Prostate gland (tissue), 2 donors: Measurements from ENCODE around the gene EPHA2. TPM values are rescaled to one million over a fixed set of nuclear protein-coding genes. Genes with fewer than 3 reads are reported as not detected.
A peak's percentile ranks its signal among the peaks of the same experiment; 100 is the strongest.
"Not testable (repeated sequence)": the region's sequence is repeated elsewhere in the genome, so short reads cannot be mapped to it uniquely, and the experiment has no call there.

Source experiments
- DNase-seq: peaks from one replicate; pipeline ENCODE4 v3.0.0-alpha.2; 2019; ENCODE audit warnings: low spot score
- H3K27ac ChIP-seq, 2 donors: fragments of 200-600 bp; sonication (generic); 2 replicates each; pipeline ENCODE4 v1.5.1; 2017 to 2019
- H3K27me3 ChIP-seq: fragments of 200-600 bp; sonication (generic); replicated peaks from 2 replicates; pipeline ENCODE4 v1.5.1; 2019; ENCODE audit not compliant: insufficient read depth
- H3K36me3 ChIP-seq, 2 donors: fragments of 200-600 bp; sonication (generic); 1 replicate in 1 of 2; 2 replicates in 1 of 2; pipeline versions ENCODE4 v1.5.1 to v1.8.1; 2017 to 2019
- H3K4me1 ChIP-seq: fragments of 200-600 bp; sonication (generic); replicated peaks from 2 replicates; pipeline ENCODE4 v1.5.1; 2019
- H3K4me3 ChIP-seq, 2 donors: fragments of 200-600 bp; sonication (generic); 2 replicates each; pipeline ENCODE4 v1.5.1; 2017 to 2019
- H3K9me3 ChIP-seq: fragments of 200-600 bp; sonication (generic); 2 replicates; pipeline ENCODE4 v1.5.1; 2017
- POLR2A ChIP-seq: fragments of 450-650 bp; IDR thresholded peaks from one replicate; pipeline ENCODE4 v1.6.1; 2016; ENCODE audit warnings: antibody characterized with exemption, mild to moderate bottlenecking
- POLR2AphosphoS5 ChIP-seq: sonication (generic); formaldehyde crosslinking; IDR thresholded peaks from one replicate; pipeline ENCODE4 v1.6.1; 2017; ENCODE audit warnings: antibody characterized with exemption
- WGBS: methylation state at CpG from one replicate; pipeline ENCODE4 v1.1.5; 2018; 5-methylcytosine and 5-hydroxymethylcytosine counted together
- intact Hi-C: fragments of 100-400 bp; cut with DNase I; formaldehyde crosslinking; loops from one replicate; pipeline ENCODE4 v1.14.2; 2022
- total RNA-seq, 2 donors: library from RNA; depleted of rRNA; stranded (reverse); fragments of >200 nt; gene quantifications; one replicate each; pipeline ENCODE4 v1.1.0, GENCODE V29; 2016
- TF ChIP-seq, protein P1 (sequence below), 4 experiments: fragments of 200-600 bp in 2 of 4; fragments of 450-650 bp in 2 of 4; sonication (generic) in 2 of 4; IDR thresholded peaks; 1 replicate in 3 of 4; 2 replicates in 1 of 4; pipeline ENCODE4 v1.5.1; 2016 to 2019; ENCODE audit warnings: antibody characterized with exemption in 4 of 4, mild to moderate bottlenecking in 2 of 4, moderate library complexity in 2 of 4

EPHA2 gene
- total RNA-seq, 2 donors from 2014 or later = 14.8 to 17.7 TPM

DNA sequence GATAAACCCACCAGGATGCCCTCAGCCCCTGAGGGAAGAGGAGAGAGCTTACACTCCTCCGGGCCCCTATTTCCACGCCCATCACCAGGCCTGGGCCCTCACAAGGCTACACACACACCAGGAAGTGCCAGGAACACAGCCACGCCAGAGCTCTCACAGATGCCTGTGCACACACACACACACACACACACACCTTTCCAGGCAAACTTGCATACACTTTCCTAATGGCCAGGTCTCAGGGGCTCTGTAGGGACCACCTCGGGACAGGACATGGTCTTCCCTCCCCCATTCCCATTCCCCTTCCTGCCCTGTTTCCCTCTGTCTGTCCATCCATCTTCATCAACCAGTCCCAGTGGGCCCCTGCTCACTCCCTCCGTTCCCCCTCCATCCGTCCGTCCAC lies 9.7 kb upstream of the EPHA2 start:
- no peak overlapping the region for H3K27ac ChIP-seq
- H3K27me3 ChIP-seq = no peaks in the 10 kb centered on the region
- no peaks in the 10 kb centered on the region for H3K36me3 ChIP-seq
- no peak overlapping the region for H3K4me3 ChIP-seq
- TF ChIP-seq, protein P1, sequence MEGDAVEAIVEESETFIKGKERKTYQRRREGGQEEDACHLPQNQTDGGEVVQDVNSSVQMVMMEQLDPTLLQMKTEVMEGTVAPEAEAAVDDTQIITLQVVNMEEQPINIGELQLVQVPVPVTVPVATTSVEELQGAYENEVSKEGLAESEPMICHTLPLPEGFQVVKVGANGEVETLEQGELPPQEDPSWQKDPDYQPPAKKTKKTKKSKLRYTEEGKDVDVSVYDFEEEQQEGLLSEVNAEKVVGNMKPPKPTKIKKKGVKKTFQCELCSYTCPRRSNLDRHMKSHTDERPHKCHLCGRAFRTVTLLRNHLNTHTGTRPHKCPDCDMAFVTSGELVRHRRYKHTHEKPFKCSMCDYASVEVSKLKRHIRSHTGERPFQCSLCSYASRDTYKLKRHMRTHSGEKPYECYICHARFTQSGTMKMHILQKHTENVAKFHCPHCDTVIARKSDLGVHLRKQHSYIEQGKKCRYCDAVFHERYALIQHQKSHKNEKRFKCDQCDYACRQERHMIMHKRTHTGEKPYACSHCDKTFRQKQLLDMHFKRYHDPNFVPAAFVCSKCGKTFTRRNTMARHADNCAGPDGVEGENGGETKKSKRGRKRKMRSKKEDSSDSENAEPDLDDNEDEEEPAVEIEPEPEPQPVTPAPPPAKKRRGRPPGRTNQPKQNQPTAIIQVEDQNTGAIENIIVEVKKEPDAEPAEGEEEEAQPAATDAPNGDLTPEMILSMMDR (IDR thresholded peaks at IDR 0.05) = no peak
- TF ChIP-seq POLR2AphosphoS5 = no peak
- 79% methylated on average over 7 of the region's 7 CpGs for WGBS
- intact Hi-C loops = no loop called here
- DNase-seq = no peak
- H3K9me3 ChIP-seq = no peaks in the 10 kb centered on the region
- no peaks in the 10 kb centered on the region for H3K4me1 ChIP-seq

DNA sequence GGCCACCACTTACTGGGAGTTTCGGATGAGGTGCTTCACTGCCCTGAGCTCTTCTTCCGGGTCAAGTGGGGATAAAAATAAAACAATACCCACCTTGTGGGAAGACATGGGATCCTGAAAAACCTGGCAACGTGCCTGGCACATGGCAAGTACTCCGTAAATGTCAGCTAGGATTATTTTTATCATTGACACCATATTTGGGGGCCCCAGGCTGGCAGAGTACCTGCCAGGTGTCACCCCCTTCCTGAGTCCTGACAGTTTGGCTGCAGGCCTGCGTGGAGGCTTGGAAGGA lies 9.2 kb upstream of the EPHA2 start:
- Histone ChIP-seq H3K36me3 (no peaks in the 10 kb centered on the region), H3K4me3 (no peak overlapping the region), H3K27ac (no peak overlapping the region), H3K27me3 (no peaks in the 10 kb centered on the region), H3K9me3 (no peaks in the 10 kb centered on the region), H3K4me1 (no peaks in the 10 kb centered on the region)
- TF ChIP-seq POLR2AphosphoS5 = no peak
- TF ChIP-seq, protein P1 (IDR thresholded peaks at IDR 0.05) = no peak
- no peak for TF ChIP-seq POLR2A
- DNase-seq = no peak
- intact Hi-C loops = no loop called here
- WGBS = 43% methylated on average over 5 of the region's 5 CpGs

DNA sequence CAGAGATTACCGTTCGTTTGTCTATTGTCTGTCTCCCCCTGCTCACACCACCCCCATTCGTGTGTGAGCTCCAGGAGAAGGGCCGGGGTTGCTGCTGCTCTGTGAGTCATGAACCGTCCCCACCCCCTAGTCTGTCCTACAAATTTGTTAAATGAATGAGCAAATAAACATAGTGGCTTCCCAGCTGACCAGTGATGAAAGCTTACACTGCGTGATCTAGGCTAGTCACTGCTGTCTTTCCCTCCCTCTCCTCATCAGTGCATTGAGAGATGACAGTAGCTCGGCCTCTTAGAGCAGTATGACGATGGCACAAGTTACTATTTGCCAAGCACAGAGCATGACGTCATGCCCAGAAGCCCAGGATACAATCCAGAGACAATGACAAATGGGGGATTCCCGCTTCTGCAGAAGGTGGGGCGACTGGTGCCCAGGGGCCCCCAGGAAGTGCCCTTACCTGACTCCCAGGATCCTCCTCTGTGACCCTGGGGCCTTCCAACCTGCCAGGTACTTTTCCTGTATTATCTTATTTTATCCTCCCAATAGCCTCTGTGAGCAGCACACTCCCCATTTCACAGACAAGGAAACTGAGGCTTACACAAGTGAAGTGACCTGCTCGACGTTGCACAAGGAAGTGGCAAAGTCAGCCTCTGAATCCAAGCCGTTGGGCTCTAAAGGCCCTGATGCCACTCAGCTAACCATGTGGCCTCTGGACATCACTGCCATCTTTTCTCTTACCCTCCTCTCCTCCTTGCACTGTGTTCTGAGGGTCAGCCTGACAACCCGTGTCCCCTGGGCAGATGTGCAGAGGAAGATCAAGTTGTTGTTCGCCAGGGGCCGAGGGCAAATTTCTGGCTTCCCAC lies 8.6 kb upstream of the EPHA2 start:
- WGBS = 50% methylated on average over 17 of the region's 17 CpGs
- intact Hi-C loops = no loop called here
- no peaks in the 10 kb centered on the region for H3K4me1 ChIP-seq
- TF ChIP-seq, protein P1 (IDR thresholded peaks at IDR 0.05) = no peak
- TF ChIP-seq POLR2AphosphoS5 (peak; percentile 47), POLR2A (peak; percentile 38)
- H3K9me3 ChIP-seq = no peaks in the 10 kb centered on the region
- H3K27me3 ChIP-seq = no peaks in the 10 kb centered on the region
- H3K27ac ChIP-seq = no peak overlapping the region
- no peaks in the 10 kb centered on the region for H3K36me3 ChIP-seq
- H3K4me3 ChIP-seq = no peak overlapping the region
- DNase-seq = no peak

DNA sequence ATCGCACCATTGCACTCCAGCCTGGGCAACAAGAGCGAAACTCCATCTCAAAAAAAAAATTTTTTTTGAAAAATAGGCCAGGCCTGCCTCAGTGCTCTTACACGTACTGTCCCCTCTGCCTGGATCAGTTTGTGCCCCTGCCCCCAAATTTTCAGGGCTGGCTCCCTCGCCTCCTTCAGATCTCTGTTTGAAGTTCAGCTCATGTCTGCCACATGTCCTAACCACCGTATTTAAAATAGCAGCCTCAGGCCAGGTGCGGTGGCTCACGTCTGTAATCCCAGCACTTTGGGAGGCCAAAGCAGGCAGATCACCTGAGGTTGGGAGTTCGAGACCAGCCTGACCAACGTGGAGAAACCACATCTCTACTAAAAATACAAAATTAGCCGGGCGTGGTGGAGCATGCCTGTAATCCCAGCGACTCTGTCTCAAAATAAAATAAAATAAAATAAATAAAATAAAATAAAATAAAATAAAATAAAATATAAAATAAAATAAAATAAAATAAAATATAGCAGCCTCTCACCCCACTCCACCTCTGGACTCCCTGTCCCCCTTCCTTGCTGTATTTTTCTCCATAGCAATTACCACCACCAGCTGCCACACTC lies 7.8 kb upstream of the EPHA2 start:
- H3K9me3 ChIP-seq, H3K4me1 ChIP-seq, H3K27me3 ChIP-seq, H3K4me3 ChIP-seq, DNase-seq, H3K36me3 ChIP-seq, H3K27ac ChIP-seq, intact Hi-C loops: not testable (repeated sequence)
- 93% methylated on average over 12 of the region's 12 CpGs for WGBS

DNA sequence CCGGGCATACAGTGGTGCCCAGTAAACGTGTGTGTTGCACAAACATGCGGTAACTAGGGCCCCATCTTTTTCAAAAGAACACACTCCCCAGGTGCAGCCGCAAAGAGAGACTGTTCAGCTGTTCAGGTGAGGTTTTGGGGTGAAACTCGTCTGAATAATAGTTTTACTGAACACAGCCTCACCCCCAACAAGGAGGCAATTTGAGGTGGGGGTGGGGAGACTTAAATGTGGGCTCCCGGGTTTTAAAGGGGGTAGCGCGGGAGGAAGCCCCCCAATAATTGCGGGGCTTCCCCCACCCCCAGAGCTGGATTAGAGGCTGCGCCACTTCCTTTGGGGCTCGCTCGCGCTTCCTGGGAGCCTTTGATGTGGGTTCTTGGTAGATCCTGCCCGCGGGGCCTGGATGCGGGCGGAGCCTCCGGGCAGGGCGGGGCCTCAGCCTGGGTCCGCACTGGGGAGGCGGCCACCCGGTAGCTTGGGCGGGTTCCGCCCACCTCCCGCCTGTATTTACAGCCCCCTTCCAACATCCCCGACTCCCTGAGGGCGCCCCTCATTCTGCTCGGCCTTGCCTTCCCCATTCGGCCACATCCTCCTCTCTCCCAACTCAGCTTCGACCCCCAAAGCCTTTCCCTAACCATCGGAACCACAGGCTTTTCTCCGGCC lies 6.4 kb upstream of the EPHA2 start:
- Histone ChIP-seq H3K4me1 (no peaks in the 10 kb centered on the region), H3K27ac (no peak overlapping the region), H3K9me3 (no peaks in the 10 kb centered on the region), H3K27me3 (no peaks in the 10 kb centered on the region), H3K36me3 (no peaks in the 10 kb centered on the region), H3K4me3 (no peak overlapping the region)
- no peak for TF ChIP-seq POLR2A
- TF ChIP-seq, protein P1 (IDR thresholded peaks at IDR 0.05) = no peak
- no peak for TF ChIP-seq POLR2AphosphoS5
- no peak for DNase-seq
- 40% methylated on average over 32 of the region's 32 CpGs for WGBS
- intact Hi-C loops = no loop called here
